ENCODE measurements around the gene ZNF516. TPM values are rescaled to one million over a fixed set of nuclear protein-coding genes. Genes with fewer than 3 reads are reported as not detected.

ZNF516 gene
- total and polyA plus RNA-seq, 2 of the 13 experiments (the other 11 are each of a cell fraction or from before 2014, with no cell fraction given), result 16.6 to 18.7 TPM

GRCh38 chr18:76361219-76361618 lies 133.8 kb downstream of the ZNF516 start (continued):
- TF ChIP-seq ZNF652 (CRISPR knock-in tag; IDR thresholded peaks at IDR 0.05; ENCODE audit: borderline replicate concordance, low read depth) (no peak), ZBTB46 (CRISPR knock-in tag; IDR thresholded peaks at IDR 0.05; ENCODE audit: borderline replicate concordance) (no peak), SIN3B (IDR thresholded peaks at IDR 0.05; ENCODE audit: low read length) (no peak), ZNF281 (CRISPR knock-in tag; IDR thresholded peaks at IDR 0.05; ENCODE audit: borderline replicate concordance) (no peak), ZNF205 (CRISPR knock-in tag; IDR thresholded peaks at IDR 0.05) (no peak)

GRCh38 chr18:76359909-76360308 lies 135.1 kb downstream of the ZNF516 start:
- BruUV-seq (replicated peaks), result no TSS peak
- Histone ChIP-seq H3K9me3 (ENCODE audit: low read length) (no peaks in the 10 kb centered on the region), H3K36me3 (replicated peaks in 1 of 2; ENCODE audit: control insufficient read depth in 1 of 2, insufficient read depth in 2 of 2, low read length in 2 of 2) (peaks cover 18 to 72% of the 10 kb centered on the region in 2 experiments), H3K4me1 (ENCODE audit: insufficient read depth, low read length) (peaks cover 16% of the 10 kb centered on the region), H3K9ac (ENCODE audit: insufficient read depth, low read depth, low read length) (no peak overlapping the region), H3K79me2 (ENCODE audit: insufficient read depth, low read length) (no peaks in the 10 kb centered on the region), H3K4me3 (replicated peaks in 1 of 3; ENCODE audit: insufficient read depth in 1 of 3, low read depth in 2 of 3, low read length in 3 of 3) (no peak overlapping the region), H3K27me3 (ENCODE audit: control insufficient read depth in 1 of 2, insufficient read depth in 2 of 2, low read length in 2 of 2) (no peaks in the 10 kb centered on the region), H2AFZ (ENCODE audit: low read length) (no peak overlapping the region), H3K4me2 (ENCODE audit: low read depth, low read length) (no peak overlapping the region), H3K27ac (ENCODE audit: extremely low read length, insufficient read depth, low read length) (no peak overlapping the region), H4K20me1 (ENCODE audit: insufficient read depth, low read length) (peaks cover 16% of the 10 kb centered on the region; the same call in 1 of the 2 replicates)
- DNase-seq (ENCODE audit: low spot score) (no peak), FAIRE-seq (no peak), ATAC-seq (no peak)
- in situ Hi-C loops (cut with HindIII; ENCODE audit: extremely low pct_ligation_motif_present, low pct_unique_long_range_greater_than_20kb) (no loop called here), intact Hi-C loops (cut with micrococcal nuclease; ENCODE audit: unreplicated experiment) (no loop called here)
- peak; percentile 71 for TF ChIP-seq AGO2 (optimal IDR thresholded peaks at IDR 0.05; ENCODE audit: low read depth, low read length)
- TF ChIP-seq FOXJ3 (CRISPR knock-in tag; IDR thresholded peaks at IDR 0.05; ENCODE audit: borderline replicate concordance), result no peak
- WGBS (ENCODE audit: low lambda C conversion rate), result 96% methylated on average over 8 of the region's 12 CpGs
- CTCF ChIA-PET (ENCODE audit: low intra/inter-chr PET ratio, low total read pairs), result no interaction called here
- POLR2A ChIA-PET, result no interaction called here
